Eye (tissue), 1 donor: ENCODE results near the gene ACTG2.
"Not testable (repeated sequence)": the region's sequence is repeated elsewhere in the genome, so short reads cannot be mapped to it uniquely, and the experiment has no call there.

Experiments
- DNase-seq: peaks from one replicate; pipeline ENCODE4 v3.0.0-alpha.2; 2015

The ACTG2 gene

GRCh38 chr2:73892631-73893329, at the start of gene ACTG2:
ACTG2 (plus strand) TSS chr2:73893008; CDS start chr2:73901312, 8,304 bp downstream.
- DNase-seq, result no peak

- no peak for DNase-seq
Observed at GRCh38 chr2:73844087-73844486, 48.7 kb upstream of the ACTG2 start.

DNA sequence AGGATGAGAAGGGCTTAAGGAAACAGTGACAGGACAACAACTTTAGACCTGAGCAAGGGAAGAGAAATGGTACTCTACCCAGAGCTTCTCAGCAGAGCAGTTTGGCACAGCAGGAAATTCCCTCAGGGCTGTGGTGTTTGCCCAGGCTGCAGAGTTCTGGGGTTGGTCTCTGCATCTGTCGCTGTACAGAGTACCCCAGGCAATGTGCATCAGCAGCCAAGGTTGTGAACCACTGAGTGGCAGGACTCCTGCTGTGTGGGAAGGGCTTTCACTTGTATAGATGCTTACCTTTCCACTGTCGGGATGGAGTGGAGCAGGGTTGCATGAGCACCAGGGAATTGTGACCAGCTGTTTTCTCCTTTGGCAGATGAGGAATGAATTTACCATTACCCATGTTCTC, 42.8 kb upstream of the ACTG2 start:
- no peak for DNase-seq

DNA sequence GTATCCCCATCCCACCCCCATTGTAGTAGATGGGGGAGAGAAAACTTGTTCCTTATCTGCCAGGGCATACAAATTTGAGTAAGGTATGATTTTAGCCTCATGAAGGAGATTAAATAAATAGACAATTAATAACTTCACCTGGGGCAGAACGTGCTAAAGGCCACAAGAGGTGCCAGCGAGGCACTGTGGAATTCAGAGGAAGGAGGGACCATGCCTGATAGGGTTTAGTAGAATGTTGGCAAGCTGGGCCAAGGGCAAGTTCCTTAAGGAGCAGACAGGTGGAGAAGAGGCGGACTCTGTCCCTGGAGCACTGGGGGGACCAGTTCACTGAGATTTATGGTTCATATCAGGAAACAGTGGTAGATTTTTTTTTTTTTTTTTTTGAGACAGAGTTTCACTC, 41.5 kb upstream of the ACTG2 start:
- DNase-seq, result no peak

- DNase-seq, result no peak
Observed at GRCh38 chr2:73852020-73852419, 40.8 kb upstream of the ACTG2 start.

- DNase-seq, result no peak
Observed at GRCh38 chr2:73855526-73855925, 37.3 kb upstream of the ACTG2 start.

DNA sequence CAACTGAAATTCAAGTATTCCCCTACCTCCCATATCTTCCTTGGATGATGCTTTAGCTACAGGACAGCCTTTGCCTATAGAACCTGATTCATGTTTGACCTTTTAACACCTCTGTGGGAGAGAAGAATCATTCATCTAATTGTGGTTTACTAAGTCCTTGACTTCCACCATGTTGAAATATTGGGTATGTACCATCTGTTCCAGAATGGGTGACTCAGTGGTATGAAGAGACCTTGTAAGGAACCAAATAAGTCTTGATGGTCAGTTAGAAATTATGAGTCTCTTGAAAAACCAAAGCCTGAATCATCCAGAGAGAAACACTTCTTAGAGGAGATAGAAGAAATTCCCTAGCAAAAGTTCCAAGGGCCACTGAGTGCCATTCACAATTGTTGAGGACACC, 36.6 kb upstream of the ACTG2 start:
- no peak for DNase-seq

DNA sequence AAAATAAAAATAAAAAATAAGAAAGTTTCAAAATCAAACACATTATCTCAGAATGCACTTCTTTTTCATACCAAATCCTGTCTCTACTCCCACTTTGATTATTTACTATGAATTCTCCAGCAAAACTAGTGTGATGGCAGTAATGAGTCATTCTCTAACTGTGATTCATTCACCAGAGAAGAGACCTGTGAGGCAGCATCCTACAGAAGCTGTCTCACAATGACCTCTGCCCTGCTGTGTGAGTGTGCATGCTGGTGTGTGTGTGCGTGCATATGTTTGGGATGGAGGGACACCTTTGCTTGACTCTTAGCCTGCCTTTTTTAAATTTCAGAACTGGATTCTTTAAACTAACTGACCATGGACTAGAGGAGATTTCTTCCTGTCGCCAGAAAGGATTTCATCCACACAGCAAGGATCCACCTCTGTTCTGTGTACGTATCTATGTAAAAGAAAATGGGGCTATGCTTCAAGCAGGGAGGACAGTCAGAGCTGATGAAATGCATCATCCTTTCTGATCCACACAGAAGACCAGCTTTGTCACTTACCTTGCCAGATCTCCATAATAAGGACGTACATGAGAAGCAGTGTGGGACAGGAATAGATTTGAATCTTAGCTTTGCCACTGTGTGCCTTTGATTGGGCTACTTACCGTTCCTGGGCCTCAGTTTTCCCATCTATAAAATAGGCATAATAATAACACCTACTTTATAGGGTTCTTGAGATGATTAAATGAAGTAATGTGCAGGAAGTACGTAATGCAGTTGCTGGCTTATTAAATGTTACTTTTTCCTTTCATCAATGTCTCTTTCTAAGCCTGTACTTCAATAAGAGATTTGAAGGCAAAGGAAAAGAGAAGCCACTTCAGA, 32.9 kb upstream of the ACTG2 start:
- no peak for DNase-seq

DNA sequence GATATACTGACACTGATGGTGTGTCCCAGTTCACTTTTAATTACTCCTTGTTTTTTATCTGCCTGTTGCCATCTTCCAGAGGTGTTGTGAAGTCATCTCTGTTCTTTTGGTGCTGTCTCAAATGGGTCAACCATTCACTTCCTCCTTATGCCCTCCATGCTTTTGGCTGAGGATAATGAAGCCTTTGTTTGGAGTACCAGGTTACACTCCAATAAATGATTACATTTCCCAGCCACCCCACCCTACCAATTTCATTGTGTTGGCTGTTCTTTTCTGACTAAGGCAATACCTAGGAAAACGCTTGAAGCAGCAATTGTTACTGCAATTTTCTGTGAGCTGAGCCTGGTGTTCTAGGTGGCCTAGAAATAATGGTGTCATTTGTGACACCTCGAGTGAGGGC, 29.8 kb upstream of the ACTG2 start:
- DNase-seq, result no peak

GRCh38 chr2:73868204-73868978, 24.4 kb upstream of the ACTG2 start:
- DNase-seq, result no peak

GRCh38 chr2:73870084-73870483, 22.7 kb upstream of the ACTG2 start:
- DNase-seq, result peak; percentile 77

DNA sequence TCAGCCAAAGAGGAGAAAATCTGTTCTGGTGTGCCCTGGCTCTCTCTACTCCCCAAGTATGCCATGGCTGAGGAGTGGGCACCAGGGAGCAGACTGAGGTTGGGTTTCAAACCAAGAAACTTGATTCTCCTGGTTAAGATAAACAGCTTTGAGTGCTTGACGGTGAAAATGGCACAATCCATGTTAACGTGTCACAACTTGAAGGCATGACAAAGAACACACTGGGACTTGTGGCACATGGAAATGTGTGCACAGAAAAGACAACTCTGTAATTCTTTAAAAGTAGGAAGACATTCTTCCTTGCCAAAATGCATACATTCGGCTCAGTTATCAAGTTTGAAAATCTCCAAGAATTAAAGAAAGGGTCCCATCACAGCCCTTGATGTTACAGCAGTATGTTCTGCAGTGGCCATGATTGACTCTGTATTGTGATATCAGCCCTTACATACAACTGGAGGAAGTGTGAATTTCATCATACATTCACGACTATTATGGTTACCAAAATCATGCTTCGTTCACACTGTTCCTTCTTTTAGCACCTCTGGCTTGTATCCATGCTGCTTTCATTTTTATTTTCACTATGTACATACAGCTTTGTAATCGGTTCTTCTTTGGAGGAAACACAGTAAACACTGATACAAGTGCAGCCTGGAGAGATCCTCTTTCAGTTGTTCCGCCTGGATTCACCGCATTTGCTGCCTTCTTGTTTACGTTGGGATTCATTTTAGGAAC, 15.6 kb upstream of the ACTG2 start:
- DNase-seq, result no peak

DNA sequence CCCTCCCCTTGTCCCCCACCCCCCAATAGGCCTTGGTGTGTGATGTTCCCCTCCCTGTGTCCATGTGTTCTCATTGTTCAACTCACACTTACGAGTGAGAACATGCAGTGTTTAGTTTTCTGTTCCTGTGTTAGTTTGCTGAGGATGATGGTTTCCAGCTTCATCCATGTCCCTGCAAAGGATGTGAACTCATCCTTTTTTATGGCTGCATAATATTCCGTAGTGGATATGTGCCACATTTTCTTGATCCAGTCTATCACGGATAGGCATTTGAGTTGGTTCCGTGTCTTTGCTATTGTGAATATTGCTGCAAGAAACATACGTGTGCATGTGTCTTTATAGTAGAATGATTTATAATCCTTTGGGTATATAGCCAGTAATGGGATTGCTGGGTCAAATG, 14.8 kb upstream of the ACTG2 start:
- not testable (repeated sequence) for DNase-seq

GRCh38 chr2:73885406-73885805, 7.4 kb upstream of the ACTG2 start:
- DNase-seq, result no peak

- no peak for DNase-seq
Observed at GRCh38 chr2:73886357-73886756, 6.5 kb upstream of the ACTG2 start.

DNA sequence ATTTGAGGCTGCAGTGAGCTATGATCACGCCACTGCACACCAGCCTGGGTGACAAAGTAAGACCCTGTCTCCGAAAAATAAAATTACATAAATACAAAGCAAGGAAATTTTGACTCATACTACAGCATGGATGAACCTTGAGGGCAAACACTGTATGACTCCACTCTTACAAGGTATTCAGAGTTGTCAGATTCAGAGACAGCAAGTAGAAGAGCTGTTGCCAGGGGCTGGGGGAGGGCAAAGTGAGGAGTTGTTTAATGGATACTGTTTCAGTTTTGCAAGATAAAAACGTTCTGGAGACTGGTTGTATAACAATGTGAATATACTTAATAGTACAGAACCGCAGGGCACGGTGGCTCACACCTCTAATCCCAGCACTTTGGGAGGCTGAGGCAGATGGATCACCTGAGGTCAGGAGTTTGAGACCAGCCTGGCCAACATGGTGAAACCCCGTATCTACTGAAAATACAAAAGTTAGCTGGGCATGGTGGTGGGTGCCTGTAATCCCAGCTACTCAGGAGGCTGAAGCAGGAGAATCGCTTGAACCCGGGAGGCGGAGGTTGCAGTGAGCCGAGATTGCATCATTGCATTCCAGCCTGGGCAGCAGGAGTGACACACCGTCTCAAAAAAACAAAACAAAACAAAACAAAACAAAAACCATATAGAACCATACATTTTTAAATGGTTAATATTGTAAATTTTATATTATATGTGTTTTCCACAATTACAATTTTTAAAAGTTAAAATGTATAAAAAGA, 5.0 kb upstream of the ACTG2 start:
- DNase-seq, result not testable (repeated sequence)

DNA sequence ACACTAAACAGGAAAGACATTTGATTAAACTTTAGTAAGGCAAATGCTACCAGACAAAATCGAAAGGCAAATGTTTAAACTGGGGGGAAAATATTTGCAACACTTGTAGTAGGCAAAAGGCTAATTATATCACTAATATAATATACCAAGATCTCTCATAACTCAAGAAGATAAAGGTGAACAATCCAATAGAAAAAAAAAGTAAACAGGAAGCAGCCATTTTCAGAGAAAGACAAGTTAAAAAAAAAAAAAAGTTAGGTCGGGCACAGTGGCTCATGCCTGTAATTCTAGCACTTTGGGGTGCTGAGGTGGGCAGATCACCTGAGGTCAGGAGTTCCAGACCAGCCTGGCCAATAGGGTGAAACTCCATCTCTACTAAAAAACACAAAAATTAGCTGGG, 4.4 kb upstream of the ACTG2 start:
- no peak for DNase-seq

GRCh38 chr2:73889206-73889605, 3.6 kb upstream of the ACTG2 start:
- DNase-seq, result no peak

DNA sequence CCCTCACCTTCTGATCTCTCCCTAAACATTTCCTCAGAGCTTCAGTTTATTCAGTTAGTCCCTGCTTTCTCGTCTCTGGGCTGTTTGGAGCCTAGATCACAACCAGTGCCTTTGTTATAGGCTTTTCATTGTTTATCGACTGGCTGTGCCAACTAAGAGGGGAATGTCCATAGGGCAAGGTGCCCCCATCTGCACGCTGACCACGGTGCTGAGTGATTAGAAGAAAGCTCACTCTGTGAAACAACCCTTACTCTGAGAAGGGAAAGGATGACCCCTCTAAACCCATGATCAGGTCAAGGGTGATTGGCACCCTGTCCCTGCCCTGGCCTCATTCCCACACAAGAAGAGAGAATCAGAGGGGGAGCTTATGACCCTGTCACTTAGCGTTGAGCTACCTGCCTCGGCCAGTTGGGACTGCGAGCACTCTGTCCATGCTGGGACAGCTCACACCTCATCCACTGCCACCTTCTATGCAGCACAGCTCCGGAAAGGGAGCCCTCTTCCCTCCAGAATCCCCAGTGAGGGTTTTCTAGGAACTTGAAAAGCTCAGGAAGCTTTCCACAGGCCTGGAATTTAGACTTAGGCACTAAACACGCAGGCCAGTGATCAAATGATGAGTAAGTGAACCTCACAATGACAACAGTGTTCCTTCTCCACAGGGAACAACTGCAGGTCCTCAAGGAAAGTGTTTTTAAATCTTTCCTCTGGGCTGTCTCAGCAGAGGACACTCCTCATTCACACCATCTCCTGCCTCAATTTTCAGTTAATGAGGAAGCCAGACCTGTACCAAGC, 2.3 kb upstream of the ACTG2 start:
- no peak for DNase-seq

- no peak for DNase-seq
Observed at GRCh38 chr2:73891276-73891901, 1.4 kb upstream of the ACTG2 start.
